ENCODE data around the gene PDE6D. TPM values are rescaled to one million over a fixed set of nuclear protein-coding genes. Genes with fewer than 3 reads are reported as not detected.
A peak's percentile ranks its signal among the peaks of the same experiment; 100 is the strongest.

The PDE6D gene
- total and polyA plus RNA-seq, 2 of the 13 experiments (the other 11 are each of a cell fraction or from before 2014, with no cell fraction given): 14.1 to 23.2 TPM

- TF ChIP-seq RFX3 (CRISPR knock-in tag; IDR thresholded peaks at IDR 0.05) (peak; percentile 52; the same call in 1 of the 2 replicates), ZUFSP (CRISPR knock-in tag; IDR thresholded peaks at IDR 0.05; ENCODE audit: borderline replicate concordance) (no peak), ZBTB21 (CRISPR knock-in tag; IDR thresholded peaks at IDR 0.05) (peak; percentile 39; the same call in 1 of the 2 replicates), ZFP41 (CRISPR knock-in tag; IDR thresholded peaks at IDR 0.05; ENCODE audit: borderline replicate concordance) (peak; percentile 84; the same call in 1 of the 2 replicates), NPAS2 (CRISPR knock-in tag; IDR thresholded peaks at IDR 0.05; ENCODE audit: borderline replicate concordance) (peak; percentile 41; the same call in 1 of the 2 replicates), ZNF589 (CRISPR knock-in tag; conservative IDR thresholded peaks at IDR 0.05) (peak; percentile 92), ZNF138 (CRISPR knock-in tag; IDR thresholded peaks at IDR 0.05; ENCODE audit: low read depth) (peak; percentile 95), ZNF281 (CRISPR knock-in tag; IDR thresholded peaks at IDR 0.05; ENCODE audit: borderline replicate concordance) (peak; percentile 88), ZNF770 (CRISPR knock-in tag; IDR thresholded peaks at IDR 0.05) (peak; percentile 78), ZNF263 (CRISPR knock-in tag; IDR thresholded peaks at IDR 0.05) (no peak), ZMAT3 (CRISPR knock-in tag; conservative IDR thresholded peaks at IDR 0.05) (peak; percentile 95), MYC (CRISPR knock-in tag; IDR thresholded peaks at IDR 0.05; ENCODE audit: borderline replicate concordance) (peak; percentile 96; the same call in 1 of the 2 replicates), ZNF839 (CRISPR knock-in tag; IDR thresholded peaks at IDR 0.05; ENCODE audit: borderline replicate concordance) (peak; percentile 96), ZFP90 (CRISPR knock-in tag; IDR thresholded peaks at IDR 0.05; ENCODE audit: borderline replicate concordance) (peak; percentile 98), SMAD3 (CRISPR knock-in tag; IDR thresholded peaks at IDR 0.05) (peak; percentile 98), ZXDC (CRISPR knock-in tag; IDR thresholded peaks at IDR 0.05) (peak; percentile 95), BCL3 (CRISPR knock-in tag; IDR thresholded peaks at IDR 0.05) (peak; percentile 85; the same call in 1 of the 2 replicates), ZNF768 (CRISPR knock-in tag; IDR thresholded peaks at IDR 0.05) (peak; percentile 94)
These were observed 5.3 kb upstream of the PDE6D start, which contains the start of gene COPS7B (continued) for GRCh38 chr2:231786177-231786916.
